RWPE1 (cell line): Measurements from ENCODE around the gene UBB.

Experiments used
- CTCF ChIA-PET: fragments of 350-600 bp; sonication (Branson Sonifier 250); formaldehyde crosslinking; extraction: SDS; loops from one replicate; lab custom pipeline; 2021; lab: Yijun Ruan, JAX
- POLR2A ChIA-PET: fragments of 400-600 bp; formaldehyde crosslinking; extraction: SDS; loops from one replicate; lab custom pipeline; 2020; ENCODE audit warnings: antibody characterized with exemption; ENCODE audit not compliant: low non-redundant PET; lab: Yijun Ruan, JAX
- DNase-seq: peaks from one replicate; pipeline ENCODE4 v3.0.0; 2012; ENCODE audit warnings: low spot score
- H3K27ac ChIP-seq: fragments of 450-650 bp; 2 replicates; pipeline ENCODE4 v1.5.1; 2017
- TF ChIP-seq, protein P1 (sequence below): fragments of 450-650 bp; conservative IDR thresholded peaks from 2 replicates; pipeline ENCODE4 v1.5.1; 2017; ENCODE audit warnings: low read depth, mild to moderate bottlenecking

UBB gene

DNA sequence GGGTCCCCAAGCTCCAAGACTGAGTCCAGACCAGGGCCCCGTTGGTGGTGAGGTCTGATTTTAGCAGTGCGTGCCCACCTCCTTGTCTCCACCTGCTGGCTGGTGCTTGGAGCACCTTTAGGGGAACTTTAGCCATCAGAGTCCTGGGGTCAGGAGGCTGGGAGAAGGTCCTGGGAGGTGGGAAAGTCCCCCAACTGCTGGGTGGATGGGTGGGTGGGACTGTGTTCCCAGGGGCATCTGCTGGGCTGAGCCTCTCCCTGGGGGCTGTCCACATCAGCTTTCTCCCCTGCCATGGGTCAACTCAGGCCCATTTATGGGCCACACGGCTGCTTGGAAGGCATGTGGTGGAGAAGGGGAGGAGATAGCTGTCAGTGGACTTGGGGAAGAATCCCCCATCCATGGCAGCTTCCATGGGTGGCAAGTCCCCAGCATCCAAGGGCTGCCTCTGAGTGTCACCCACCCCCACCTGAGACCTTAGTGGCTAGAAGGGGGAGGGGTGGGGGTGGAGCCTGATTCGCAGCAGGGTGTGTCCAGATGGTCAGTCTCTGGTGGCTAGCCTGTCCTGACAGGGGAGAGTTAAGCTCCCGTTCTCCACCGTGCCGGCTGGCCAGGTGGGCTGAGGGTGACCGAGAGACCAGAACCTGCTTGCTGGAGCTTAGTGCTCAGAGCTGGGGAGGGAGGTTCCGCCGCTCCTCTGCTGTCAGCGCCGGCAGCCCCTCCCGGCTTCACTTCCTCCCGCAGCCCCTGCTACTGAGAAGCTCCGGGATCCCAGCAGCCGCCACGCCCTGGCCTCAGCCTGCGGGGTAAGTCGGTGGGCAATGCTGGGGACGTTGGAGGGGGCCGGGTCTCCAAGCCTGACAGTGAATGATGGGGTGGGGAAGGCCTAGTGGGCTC, 34.4 kb downstream of the UBB start, which contains the start of gene TRPV2:
TSS of gene TRPV2 (plus strand) at position 541 of the 894 bp plus-strand sequence. CDS start 2,098 bp downstream, outside the sequence.
- TF ChIP-seq, protein P1, sequence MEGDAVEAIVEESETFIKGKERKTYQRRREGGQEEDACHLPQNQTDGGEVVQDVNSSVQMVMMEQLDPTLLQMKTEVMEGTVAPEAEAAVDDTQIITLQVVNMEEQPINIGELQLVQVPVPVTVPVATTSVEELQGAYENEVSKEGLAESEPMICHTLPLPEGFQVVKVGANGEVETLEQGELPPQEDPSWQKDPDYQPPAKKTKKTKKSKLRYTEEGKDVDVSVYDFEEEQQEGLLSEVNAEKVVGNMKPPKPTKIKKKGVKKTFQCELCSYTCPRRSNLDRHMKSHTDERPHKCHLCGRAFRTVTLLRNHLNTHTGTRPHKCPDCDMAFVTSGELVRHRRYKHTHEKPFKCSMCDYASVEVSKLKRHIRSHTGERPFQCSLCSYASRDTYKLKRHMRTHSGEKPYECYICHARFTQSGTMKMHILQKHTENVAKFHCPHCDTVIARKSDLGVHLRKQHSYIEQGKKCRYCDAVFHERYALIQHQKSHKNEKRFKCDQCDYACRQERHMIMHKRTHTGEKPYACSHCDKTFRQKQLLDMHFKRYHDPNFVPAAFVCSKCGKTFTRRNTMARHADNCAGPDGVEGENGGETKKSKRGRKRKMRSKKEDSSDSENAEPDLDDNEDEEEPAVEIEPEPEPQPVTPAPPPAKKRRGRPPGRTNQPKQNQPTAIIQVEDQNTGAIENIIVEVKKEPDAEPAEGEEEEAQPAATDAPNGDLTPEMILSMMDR, result no peak
- H3K27ac ChIP-seq, result no peak within 1 kb of the TSS
- DNase-seq, result no peak
- CTCF ChIA-PET, result interaction anchor here (0.6 to 1.2 kb wide), 3 partner anchors 9 to 52 kb away, joined by 3 to 5 read pairs (median 3); no protein-coding TSS in a partner anchor
- POLR2A ChIA-PET, result no interaction called here

GRCh38 chr17:16417399-16417798, 36.5 kb downstream of the UBB start:
- no peak for DNase-seq
- CTCF ChIA-PET, result interaction anchor here (0.6 kb wide), 1 partner anchor 23 kb away, joined by 3 read pairs; no protein-coding TSS in a partner anchor
- H3K27ac ChIP-seq, result no peak overlapping the region
- POLR2A ChIA-PET, result interaction anchor here (1.4 kb wide), 1 partner anchor 21 kb away, joined by 3 read pairs; no protein-coding TSS in a partner anchor
- TF ChIP-seq, protein P1, result no peak

GRCh38 chr17:16417896-16418684, 37.2 kb downstream of the UBB start:
- TF ChIP-seq, protein P1, result no peak
- ChIA-PET POLR2A (no interaction called here), CTCF (interaction anchor here (0.9 kb wide), 1 partner anchor 55 kb away, joined by 4 read pairs; no protein-coding TSS in a partner anchor)
- DNase-seq, result no peak
- H3K27ac ChIP-seq, result no peak overlapping the region

DNA sequence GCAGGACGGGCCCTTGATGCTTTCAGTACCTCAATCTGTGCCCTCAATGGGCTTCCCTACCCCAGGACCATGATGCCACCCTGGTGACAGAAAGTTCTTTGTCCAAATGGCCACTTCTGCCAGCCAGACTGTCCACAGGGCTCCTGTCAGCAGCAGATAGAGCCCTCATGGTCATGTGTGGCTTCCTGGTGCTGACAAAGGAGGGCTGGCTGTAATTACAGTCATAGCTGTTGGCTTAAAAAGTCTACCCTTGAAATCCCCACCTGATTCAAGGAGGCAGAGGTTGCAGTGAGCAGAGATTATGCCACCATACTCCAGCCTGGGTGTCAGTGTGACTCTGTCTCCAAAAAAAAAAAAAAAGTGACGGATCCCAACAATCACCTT, 37.8 kb downstream of the UBB start:
- no peak overlapping the region for H3K27ac ChIP-seq
- TF ChIP-seq, protein P1, result no peak
- POLR2A ChIA-PET, result no interaction called here
- CTCF ChIA-PET, result interaction anchor here (0.8 to 0.9 kb wide), 2 partner anchors 9 to 55 kb away, joined by 4 to 6 read pairs; no protein-coding TSS in a partner anchor
- no peak for DNase-seq

GRCh38 chr17:16419074-16419928, 38.4 kb downstream of the UBB start:
- H3K27ac ChIP-seq, result peak overlapping the region; percentile 21; the same call in 1 of the 2 replicates
- peak; percentile 79 for DNase-seq
- CTCF ChIA-PET, result interaction anchor here (0.6 to 0.9 kb wide), 3 partner anchors 8 to 819 kb away, joined by 4 to 6 read pairs (median 4); no protein-coding TSS in a partner anchor

More at GRCh38 chr17:16419074-16419928, 38.4 kb downstream of the UBB start:
- POLR2A ChIA-PET, result no interaction called here
- TF ChIP-seq, protein P1, result no peak
